Measurements from ENCODE around the gene SPOPL.
A peak's percentile ranks its signal among the peaks of the same experiment; 100 is the strongest.
"Not testable (repeated sequence)": the region's sequence is repeated elsewhere in the genome, so short reads cannot be mapped to it uniquely, and the experiment has no call there.

The SPOPL gene

DNA sequence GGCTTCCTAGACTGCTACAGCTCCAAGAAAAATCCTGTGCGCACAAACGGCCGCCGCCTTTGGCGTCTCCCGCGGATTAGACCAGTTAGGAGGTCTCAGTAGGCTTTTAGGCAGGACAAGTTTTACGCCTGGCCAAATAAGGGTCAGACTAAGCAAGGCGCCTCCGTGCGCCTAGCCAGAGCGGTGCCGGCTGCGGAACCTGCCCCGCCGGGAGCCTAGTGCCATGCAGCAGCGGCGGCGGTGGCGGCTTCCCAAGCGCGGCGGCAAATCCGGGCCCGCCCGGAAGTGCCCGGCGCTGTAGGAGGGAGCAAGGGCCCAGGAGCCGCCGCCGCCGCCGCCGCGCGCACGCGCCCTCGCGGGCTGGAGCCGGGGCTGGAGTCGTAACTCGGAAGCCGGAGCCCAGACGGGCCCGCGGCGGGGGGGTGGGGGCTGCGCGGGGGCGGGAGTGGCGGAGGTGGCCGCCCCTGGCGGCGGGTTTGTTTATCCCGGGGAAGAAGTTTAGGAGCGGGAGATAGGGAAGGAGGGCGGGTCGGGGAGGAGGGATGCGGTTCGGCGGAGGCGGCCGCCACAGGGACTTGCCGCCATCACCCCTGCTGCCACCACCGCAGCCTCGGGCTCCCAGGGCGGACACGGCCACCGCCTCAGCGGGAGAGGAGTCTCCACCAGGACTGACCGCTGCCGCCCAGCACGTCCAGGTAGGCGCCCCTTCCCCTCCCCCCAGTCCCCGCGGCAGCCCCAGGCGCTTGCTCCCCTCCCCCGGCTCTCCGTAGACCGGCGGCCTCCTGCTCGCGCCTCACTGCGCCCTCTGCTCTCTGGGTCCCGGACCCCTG lies at the start of gene SPOPL:
Gene SPOPL (plus strand): TSS at position 346 of the 830 bp plus-strand sequence. CDS start 48,447 bp downstream, outside the sequence.
- peak; percentile 92 to 97 (median 96) for DNase-seq

DNA sequence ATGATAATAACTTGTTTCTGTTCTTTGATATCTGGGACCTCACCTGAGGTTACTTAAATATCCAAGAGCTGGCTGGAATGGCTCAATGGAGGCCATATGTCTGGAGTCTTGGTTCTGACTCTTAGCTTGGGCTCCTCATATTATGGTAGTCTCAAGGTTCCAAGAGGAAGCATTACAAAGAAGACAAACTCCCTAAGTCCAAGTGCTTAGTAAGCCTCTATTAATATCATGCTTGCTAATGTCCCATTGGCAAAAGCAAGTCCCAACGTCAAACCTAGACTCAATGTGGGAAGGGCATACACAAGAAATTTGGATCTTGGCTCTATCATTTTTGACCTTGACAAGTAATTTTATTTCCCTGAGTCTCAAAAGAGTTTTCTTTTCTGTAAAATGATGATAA lies 49.2 kb upstream of the SPOPL start:
- no peak for DNase-seq

DNA sequence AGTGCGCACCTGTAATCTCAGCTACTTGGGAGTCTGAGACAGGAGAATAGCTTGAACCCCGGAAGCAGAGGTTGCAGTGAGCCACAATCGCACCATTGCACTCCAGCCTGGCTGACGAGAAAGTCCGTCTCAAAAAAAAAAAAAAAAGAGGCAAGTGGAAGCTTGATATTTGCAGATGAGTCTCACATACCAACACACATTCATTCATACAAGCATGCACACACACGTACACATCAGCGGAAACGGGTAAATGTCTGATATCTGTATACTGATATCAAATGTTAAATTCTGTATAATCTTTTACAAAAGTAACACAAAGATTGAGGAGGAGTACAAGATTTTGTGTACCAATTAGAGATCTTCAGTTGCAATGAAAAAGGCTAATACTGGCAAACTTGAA lies 47.8 kb upstream of the SPOPL start:
- no peak for DNase-seq

DNA sequence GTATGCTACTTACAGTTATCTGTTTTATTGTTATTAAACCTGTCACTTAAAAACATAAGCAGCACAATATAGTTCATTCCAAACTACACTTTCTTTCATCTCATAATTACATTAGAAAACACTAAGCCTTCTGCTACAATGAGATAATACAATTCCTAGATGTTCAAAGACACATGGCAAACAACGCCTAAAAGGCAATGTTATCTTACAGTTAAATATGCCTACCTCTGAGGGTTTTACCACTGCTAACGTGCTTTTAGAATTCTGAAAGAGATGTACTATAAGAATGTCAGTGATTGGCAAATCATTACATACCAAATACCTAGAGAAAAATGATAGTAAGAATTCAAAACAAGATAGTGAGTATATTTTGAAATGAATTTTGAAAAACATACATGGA lies 46.8 kb upstream of the SPOPL start:
- DNase-seq: no peak

DNA sequence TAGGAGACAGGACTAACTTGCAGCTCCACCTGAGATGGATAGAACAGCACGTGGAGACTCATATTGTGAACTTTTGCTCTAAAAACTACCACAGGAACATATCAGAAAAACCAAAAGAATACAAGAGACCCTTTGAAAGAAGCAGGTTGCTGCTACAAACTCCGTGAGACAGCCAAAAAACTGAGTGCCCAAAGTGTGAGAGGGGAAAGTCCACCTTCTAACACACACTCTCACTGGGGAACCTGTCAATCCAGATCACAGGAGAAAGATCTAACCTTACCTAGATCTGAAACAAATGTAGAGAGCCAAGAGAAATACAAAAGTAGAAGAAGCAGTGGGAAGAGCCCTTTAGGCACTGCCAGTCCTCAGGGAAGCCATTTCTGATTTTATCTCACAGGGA lies 46.3 kb upstream of the SPOPL start:
- no peak for DNase-seq

DNA sequence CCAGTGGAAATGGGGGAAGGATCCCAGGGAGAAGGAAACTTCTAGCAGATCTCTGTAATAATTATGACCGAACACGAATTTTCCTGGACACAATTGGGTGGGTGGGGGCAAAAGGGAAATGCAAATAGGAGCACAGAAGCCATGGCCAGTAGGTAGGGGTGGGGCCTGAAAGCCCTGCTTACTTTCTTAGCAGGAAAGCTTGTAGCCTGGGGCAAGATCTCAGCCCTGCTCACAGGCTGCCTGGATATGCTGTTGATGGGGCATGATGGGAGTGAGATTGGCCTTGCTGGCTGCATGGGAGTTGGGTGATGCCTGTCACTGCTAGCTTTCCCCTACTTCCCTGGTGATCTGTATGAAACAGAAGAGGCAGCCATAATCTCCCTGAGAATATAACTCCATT lies 45.9 kb upstream of the SPOPL start:
- DNase-seq: no peak

DNA sequence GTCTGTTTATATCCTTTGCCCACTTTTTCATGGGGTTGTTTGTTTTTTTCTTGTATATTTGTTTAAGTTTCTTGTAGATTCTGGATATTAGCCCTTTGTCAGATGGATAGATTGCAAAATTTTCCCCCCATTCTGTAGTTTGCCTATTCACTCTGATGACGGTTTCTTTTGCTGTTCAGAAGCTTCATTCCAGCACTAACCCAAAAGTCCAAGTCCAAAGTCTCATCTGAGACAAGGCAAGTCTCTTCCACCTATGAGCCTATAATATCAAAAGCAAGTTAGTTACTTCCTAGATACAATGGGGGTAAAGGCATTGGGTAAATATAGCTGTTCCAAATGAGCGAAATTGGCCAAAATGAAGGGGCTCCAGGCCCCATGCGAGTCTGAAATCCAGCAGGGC lies 38.9 kb upstream of the SPOPL start:
- DNase-seq: not testable (repeated sequence)

DNA sequence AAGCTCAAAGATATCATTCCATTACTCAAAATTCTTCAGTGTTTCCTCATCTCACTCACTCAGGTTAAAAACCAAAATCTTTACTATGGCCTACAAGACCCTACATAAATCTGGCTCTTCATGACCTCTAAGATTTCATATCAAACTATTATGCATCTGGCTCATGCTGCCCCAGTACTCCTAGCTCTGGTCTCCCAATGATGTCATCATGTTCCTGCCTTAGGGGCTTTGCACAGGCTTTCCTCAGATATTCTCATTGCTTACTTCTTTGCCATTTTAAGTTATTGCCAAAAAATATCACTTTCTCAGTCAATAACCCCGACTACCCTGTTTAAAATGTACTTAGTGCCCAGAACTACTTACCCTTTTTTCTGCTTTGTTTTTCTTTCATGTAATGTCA lies 33.0 kb upstream of the SPOPL start:
- no peak for DNase-seq

DNA sequence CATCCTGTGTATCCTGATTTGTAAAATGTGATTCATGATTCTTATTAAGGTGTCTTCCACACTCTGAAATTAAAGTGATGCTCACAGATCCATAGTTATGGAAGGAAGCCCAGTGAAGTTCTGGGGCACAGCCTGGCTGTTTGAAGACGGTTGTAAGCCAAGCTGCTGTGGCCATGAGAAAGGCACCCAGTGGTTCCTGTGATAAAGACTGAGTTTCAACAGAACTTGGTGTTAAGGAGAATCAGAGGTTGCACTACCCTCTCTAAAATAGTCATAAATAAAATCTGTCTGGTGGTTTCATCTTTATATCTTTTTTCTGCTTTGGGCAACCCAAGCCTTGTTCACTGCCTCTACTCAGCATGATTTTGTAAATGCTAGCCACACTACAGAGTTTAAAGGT lies 32.2 kb upstream of the SPOPL start:
- DNase-seq: no peak

DNA sequence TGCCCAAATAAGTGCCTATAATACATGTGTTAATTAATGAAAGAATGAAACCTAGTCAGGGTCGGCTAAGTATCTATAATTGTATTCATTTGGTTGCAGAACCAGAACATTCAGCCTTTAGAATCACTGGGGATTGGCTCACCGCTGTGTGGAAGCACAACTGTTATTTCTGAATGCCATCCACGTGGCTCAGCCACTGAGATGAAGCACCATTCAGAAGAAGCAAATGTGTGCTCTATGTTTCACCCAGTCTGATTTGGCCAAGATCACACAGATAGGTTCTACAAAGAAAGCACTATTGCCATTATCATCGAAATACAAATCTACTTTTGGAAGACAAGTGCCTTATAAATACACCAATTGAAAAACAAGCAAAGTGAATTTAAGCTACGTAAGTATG lies 30.6 kb upstream of the SPOPL start:
- no peak for DNase-seq

DNA sequence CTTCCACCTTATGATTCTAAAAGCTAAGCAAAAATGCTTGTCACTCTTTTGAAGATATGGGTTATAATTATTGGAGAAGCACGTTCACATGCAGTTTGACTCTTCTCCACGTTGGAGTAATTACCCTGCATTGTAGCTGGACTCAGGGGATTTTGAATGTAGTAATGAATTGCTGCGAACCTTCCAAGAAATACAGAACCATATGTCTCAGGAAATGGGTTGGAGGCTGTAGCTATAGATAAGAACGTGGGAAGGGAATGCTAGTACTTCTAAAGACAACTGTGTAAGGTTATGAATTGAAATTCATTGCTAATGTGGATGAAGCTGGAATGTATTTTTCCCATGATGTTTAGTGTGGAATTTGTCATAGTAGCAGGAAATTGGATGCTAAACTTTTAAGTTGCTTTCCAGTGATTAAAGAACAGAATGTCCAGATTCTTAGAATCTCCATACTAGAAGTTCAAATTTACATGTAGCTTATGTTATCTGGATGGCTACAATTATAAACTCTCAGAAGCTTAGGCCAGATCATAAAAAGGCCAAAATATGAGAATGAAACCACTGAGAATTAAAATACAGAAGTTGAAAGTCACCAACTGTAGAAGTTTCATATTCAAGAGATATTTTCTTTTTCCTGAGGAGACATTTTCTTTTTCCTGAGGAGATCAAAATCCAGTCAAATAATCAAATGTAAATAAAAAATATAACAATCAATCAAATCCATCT lies 27.3 kb upstream of the SPOPL start:
- DNase-seq: peak in 1 of 3 donors; percentile 4

DNA sequence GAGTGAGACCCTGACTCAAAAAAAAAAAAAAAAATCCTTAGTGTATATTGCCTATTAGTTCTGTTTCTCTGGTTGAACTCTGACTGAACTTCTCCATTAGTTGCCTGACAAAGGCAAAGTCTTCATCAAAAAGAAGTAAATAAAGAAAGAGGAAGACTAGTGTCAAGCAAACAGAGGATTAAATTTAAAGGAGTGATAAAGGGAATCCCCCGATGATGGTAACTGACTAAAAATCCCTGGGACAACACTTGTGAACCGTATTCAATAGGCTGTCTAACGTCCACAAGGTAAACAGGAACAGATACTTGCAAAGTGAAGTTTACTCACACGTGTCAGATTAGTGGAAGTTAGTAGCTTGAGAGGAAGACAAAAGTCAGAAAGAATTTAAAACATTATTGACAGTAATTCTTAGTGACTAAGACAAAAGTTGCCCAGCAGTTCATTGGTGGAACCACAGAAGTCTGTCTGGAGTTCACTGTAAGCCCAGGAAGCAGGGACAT lies 26.2 kb upstream of the SPOPL start:
- peak; percentile 18 to 69 (median 55) for DNase-seq

DNA sequence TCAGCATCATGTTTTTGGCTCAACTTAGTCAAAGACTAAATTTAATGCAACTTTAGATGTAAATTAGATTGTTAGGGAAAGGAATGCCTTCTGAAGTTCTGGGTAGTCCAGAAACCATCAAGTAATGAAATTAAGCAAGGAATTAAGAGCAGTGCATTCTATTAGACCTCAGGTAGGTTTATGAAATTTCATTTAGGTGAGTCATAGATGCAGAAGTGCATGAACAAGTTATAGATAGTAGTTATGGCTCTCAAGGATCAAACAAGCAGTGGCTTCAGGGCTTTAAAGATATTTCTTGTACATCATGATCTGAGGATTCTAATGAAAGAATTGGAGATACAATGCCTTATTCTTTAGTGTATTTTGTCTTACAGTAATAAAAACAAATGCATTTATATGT lies 25.4 kb upstream of the SPOPL start:
- no peak for DNase-seq

DNA sequence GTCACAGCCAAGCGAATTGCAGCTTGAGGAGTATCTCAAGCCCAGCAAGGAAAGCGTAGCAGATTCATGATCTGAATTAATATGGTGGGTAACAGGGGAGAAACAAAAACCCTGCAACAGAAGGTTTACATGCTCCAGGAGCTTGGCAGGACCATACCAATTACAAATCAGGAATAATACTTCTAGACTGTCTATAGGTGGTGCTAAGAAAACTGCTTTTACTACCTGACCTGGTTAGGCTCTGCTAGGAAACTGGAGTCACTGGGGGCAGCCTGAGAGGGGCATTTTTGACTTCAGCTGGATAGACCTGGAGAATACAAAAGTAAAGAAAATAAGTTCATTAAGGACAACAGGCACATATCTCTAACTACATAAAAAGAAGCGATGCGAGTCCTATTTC lies 24.6 kb upstream of the SPOPL start:
- no peak for DNase-seq

DNA sequence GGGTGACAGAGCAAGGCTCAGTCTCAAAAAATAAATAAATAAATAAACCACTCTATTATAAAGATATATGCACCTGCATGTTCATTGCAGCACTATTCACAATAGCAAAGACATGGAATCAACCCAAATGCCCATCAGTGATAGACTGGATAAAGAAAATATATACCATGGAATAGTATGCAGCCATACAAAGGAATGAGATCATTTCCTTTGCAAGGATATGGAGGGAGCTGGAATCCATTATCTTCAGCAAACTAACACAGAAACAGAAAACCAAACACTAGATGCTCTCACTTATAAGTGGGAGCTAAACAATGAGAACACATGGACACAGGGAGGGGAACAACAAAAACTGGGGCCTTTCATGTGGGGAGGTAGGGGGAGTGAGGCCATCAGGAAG lies 18.8 kb upstream of the SPOPL start:
- DNase-seq: not testable (repeated sequence)

DNA sequence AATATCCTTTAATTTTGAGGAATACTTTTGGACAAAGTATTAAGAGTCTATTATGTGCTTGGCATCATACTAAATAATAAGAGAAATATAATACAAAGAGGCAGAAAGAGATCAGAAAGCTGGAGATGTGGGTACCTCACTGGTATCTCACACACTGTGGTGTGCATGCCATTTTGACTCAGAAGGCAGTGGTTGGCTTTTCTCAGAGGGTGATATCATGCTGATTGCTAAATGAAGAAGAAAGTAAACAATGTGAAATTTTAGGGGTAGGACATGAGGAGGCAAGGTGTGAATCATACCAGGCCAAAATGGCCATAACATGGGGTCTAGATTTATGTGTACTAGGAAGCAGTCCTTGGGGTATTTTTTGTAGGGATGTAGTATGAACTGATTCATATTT lies 16.6 kb upstream of the SPOPL start:
- no peak for DNase-seq

DNA sequence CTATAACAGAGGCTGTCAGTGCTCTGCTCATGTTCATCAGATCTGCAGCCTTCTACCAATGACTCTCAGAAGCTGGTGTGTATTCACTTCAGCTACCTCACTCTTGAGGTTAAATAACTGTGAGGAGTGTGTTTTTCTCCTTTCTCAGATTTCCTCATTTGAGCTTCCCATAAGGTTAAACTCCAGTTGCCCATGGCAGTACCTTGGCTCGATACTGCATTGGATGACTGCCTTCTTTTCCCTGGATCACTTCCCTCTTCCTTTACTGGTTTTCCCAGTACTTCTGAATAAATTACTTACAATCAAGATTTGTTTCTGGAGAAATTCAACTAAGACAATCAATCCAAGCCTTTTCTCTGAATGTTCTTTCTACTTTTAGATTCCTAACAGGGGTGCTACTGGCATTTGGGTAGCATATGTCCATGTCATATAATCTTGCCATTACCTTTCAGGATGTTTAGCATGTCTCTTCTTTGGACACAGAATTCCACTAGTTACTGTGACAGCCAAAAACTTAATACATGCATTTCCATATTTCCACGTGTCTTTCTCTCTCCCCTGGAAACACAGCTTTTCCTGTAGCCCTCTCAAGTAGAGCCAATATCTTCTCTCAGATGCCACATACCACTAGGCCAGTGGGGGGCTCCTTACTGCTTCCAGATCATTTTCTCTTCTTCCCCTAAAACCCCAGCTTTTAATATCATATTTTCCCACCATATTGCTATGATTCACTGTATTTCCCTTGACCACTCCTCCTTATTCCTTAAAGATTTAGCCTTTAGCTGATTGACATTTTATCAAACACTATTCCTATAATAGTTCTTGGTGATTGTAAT lies 15.0 kb upstream of the SPOPL start:
- no peak for DNase-seq

DNA sequence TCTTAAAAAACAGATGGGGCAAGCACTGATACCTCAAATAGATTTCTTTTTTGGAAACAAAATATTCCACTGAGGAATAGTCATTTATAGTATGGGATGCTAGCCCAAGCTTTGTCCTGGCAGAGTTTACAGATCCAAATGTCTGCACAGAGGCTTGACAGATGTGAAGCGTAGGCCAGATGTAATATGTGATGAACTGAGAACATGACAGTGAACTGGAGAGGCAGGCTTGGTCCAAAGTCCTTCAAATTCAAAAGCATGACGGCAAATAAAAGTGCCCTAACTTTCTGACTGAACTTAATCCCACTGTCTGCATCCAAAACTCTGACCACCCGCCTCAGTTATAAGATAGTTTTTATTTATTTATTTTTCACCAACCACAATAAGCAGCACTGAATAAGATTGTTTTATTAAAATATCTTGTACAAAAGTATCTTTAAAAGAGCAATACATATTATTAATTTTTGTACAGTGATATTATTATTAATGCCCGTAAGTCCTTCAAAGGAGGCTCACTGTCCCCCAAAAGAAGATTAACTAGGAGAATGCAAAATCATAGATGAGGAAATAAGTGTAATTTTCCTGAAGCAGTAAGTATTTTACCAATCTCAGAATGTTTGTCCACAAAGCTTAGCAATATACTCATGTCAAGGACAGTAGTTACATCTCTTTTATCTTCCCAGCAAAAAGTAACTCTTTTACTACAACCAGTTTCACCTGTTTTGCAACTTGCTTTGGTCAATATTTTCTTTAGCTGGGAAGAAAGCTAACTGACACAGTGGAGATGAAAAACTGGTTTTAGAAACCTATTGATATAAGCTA lies 10.7 kb upstream of the SPOPL start:
- no peak for DNase-seq

DNA sequence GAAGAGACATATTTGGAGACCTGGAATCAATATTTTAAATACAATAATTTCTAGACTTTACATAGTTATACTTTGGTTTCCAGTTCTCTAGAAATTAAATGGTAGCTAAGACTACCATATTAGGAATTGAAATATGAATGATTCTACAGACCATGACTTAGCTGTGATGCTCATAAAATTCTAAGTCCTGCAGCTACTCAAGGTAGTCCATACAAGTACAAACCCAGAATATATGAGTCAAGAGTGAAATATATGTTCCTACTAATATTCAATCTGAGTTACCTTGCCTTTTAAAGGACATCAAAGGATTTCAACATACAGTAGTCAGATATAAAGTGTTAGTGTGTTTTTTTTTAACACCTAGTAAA lies 10.1 kb upstream of the SPOPL start:
- DNase-seq: no peak

DNA sequence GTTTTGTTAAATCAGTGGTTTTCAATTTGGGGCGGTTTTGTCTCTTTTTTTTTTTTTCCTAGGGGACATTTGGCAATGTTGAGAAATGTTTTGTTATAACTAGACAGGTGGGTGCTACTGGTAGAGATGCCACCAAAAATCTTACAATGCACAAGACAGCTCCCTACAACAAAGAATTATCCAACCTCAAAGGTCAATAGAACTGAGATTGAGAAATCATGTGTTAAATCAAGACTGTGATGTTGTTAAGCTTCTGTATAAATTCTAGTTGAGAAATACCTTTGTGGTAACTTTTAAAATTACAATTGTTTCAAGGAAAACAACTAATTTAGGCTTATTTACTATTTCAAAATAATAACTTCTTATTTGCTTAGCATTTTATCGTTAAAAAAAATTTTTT lies 9.4 kb upstream of the SPOPL start:
- no peak for DNase-seq

DNA sequence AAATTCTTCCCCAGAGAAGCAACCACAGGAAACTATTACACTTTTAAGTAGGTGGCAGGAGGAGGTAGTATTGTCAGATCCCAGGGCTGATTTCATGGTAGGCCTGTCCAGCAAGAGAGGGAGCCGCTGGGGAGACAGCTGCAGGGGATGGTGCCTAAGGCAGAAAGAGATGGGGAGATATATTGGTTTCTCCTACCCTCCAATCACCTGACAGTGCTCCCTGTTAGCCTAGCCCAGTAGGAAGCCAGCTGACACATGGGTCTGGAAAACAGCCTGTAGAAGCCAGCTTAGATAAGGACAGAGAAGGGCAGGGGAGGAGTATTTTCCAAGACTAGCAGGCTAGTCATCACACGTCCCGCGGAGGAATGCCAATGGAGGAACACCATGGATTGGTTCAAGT lies 8.2 kb upstream of the SPOPL start:
- no peak for DNase-seq

DNA sequence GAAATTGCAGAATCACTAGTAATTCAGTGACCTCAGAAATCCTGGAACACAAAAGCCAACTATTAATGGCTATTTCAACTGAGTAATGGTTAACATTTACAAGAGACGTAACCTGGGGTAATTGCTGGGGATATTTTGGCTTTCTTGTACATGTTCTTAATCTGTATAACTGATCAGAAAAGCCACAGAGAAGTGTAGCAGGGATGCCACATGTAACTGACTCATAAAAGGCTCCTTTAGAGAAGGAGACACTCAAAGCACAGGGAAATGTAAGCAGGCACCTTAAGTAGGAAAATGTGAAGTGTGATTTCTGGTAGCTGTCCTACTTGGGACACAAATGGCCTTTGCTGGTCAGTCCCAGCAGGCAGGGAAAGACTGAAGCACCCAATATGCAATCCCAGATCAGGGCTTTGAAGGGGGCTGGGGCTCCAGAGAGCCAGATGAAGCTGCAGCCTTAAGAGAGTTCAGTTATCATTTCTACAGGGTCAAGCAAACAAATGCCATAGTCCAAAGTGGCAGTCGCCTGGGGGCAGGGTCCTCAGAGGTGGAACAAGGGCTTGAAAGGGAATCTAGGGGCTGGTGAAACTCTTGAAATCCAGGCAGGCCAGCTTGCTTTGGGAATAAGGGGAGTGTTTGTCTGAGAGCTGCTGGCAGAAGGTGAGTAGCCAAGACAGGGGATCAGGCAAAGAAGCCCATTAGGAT lies 7.2 kb upstream of the SPOPL start:
- DNase-seq: no peak
